Measurements from ENCODE around the gene GMDS.

DNA sequence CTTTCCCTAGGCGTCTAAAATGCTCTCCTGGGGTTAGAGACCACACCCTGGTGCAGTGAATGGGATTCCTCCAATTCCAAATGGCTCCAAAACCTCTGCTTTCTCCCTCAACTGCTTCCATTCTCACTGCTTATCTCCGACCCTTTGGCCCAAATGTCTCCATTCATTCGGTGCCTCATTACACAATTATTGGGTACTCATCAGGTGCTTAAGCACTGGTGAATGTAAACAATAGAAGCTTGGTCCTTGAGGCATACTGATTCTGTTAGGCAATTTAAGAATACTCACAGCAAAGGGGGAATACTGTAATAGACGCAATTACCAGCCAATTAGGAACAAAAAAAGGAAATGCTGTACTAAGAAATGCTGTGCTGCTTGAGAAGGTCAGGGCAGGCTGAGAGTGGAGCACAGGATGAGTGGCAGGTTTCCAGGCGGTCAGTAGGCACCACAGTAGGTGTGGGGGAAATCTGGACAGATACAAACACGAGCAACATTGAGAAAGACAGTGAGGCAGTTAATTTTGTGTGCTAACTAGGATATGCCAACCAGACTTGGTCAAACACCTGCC lies 23.0 kb downstream of the GMDS start:
- TF ChIP-seq POLR2A (IDR thresholded peaks at IDR 0.05), result no peak
- TF ChIP-seq, protein P1, sequence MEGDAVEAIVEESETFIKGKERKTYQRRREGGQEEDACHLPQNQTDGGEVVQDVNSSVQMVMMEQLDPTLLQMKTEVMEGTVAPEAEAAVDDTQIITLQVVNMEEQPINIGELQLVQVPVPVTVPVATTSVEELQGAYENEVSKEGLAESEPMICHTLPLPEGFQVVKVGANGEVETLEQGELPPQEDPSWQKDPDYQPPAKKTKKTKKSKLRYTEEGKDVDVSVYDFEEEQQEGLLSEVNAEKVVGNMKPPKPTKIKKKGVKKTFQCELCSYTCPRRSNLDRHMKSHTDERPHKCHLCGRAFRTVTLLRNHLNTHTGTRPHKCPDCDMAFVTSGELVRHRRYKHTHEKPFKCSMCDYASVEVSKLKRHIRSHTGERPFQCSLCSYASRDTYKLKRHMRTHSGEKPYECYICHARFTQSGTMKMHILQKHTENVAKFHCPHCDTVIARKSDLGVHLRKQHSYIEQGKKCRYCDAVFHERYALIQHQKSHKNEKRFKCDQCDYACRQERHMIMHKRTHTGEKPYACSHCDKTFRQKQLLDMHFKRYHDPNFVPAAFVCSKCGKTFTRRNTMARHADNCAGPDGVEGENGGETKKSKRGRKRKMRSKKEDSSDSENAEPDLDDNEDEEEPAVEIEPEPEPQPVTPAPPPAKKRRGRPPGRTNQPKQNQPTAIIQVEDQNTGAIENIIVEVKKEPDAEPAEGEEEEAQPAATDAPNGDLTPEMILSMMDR (IDR thresholded peaks at IDR 0.05), result no peak

All from heart left ventricle (tissue), 13 donors.